SK-N-SH treated with all-trans-retinoic acid at 6 μM for 48 hours (cell line): ENCODE data around the gene BMP6.

Experiments used
- ATAC-seq: fragments of 200-7000 bp; cut with Tn5 transposase; 3 replicates; pipeline ENCODE4 v1.9.1; 2020; ENCODE audit warnings: mild to moderate bottlenecking, moderate library complexity
- ARNTL ChIP-seq: fragments of 450-650 bp; formaldehyde crosslinking; IDR thresholded peaks from 2 replicates; pipeline ENCODE4 v1.5.0; 2020; ENCODE audit warnings: low read depth, mild to moderate bottlenecking, moderate library complexity, borderline replicate concordance
- BACH2 ChIP-seq: fragments of 250-450 bp; sonication (Bioruptor Pico); IDR thresholded peaks from 2 replicates; pipeline ENCODE4 v1.9.0; 2021; ENCODE audit warnings: mild to moderate bottlenecking, borderline replicate concordance
- CSDC2 ChIP-seq: fragments of 250-450 bp; sonication (Bioruptor Pico); IDR thresholded peaks from 2 replicates; pipeline ENCODE4 v1.5.0; 2020; ENCODE audit warnings: mild to moderate bottlenecking, moderate library complexity
- ESRRG ChIP-seq: fragments of 250-450 bp; sonication (Bioruptor Pico); IDR thresholded peaks from 2 replicates; pipeline ENCODE4 v1.6.1; 2021; ENCODE audit warnings: mild to moderate bottlenecking
- GLIS3 ChIP-seq: fragments of 250-450 bp; sonication (Bioruptor Pico); IDR thresholded peaks from 2 replicates; pipeline ENCODE4 v1.5.0; 2020; ENCODE audit warnings: mild to moderate bottlenecking, moderate library complexity
- ISL1 ChIP-seq: fragments of 250-450 bp; sonication (Bioruptor Pico); IDR thresholded peaks from 2 replicates; pipeline ENCODE4 v2.1.2; 2022; ENCODE audit warnings: mild to moderate bottlenecking, moderate library complexity
- RARB ChIP-seq: fragments of 250-450 bp; sonication (Bioruptor Pico); IDR thresholded peaks from 2 replicates; pipeline ENCODE4 v1.8.0; 2021; ENCODE audit warnings: mild to moderate bottlenecking, moderate library complexity
- SNAI2 ChIP-seq: fragments of 250-450 bp; sonication (Bioruptor Pico); IDR thresholded peaks from 2 replicates; pipeline ENCODE4 v1.5.0; 2020; ENCODE audit warnings: mild to moderate bottlenecking, moderate library complexity
- TCF4 ChIP-seq: fragments of 250-450 bp; sonication (Bioruptor Pico); IDR thresholded peaks from 2 replicates; pipeline ENCODE4 v1.8.0; 2021; ENCODE audit warnings: mild to moderate bottlenecking, moderate library complexity, borderline replicate concordance
- ZFP30 ChIP-seq: fragments of 450-650 bp; formaldehyde crosslinking; IDR thresholded peaks from 2 replicates; pipeline ENCODE4 v1.5.0; 2022; ENCODE audit warnings: mild to moderate bottlenecking, moderate library complexity
- ZNF565 ChIP-seq: fragments of 450-650 bp; formaldehyde crosslinking; conservative IDR thresholded peaks from 2 replicates; pipeline ENCODE4 v1.5.0; 2020; ENCODE audit warnings: low read depth, mild to moderate bottlenecking, moderate library complexity
- ZNF70 ChIP-seq: fragments of 450-650 bp; formaldehyde crosslinking; IDR thresholded peaks from 2 replicates; pipeline ENCODE4 v1.5.0; 2020; ENCODE audit warnings: mild to moderate bottlenecking, moderate library complexity
- ZNF8 ChIP-seq: fragments of 450-650 bp; formaldehyde crosslinking; IDR thresholded peaks from 2 replicates; pipeline ENCODE4 v1.5.0; 2020; ENCODE audit warnings: mild to moderate bottlenecking, moderate library complexity
- TF ChIP-seq, protein P1 (sequence below): fragments of 250-450 bp; sonication (Bioruptor Pico); IDR thresholded peaks from 2 replicates; pipeline ENCODE4 v1.5.1; 2021; ENCODE audit warnings: mild to moderate bottlenecking, moderate library complexity
- TF ChIP-seq, protein P2 (sequence below): fragments of 250-450 bp; sonication (Bioruptor Pico); IDR thresholded peaks from 2 replicates; pipeline ENCODE4 v1.5.0; 2020; ENCODE audit warnings: mild to moderate bottlenecking, moderate library complexity
- TF ChIP-seq, protein P3 (sequence below): fragments of 250-450 bp; sonication (Bioruptor Pico); IDR thresholded peaks from 2 replicates; pipeline ENCODE4 v1.8.0; 2020; ENCODE audit warnings: mild to moderate bottlenecking, moderate library complexity, borderline replicate concordance
- TF ChIP-seq, protein P4 (sequence below): fragments of 250-450 bp; sonication (Bioruptor Pico); IDR thresholded peaks from 2 replicates; pipeline ENCODE4 v1.5.1; 2020; ENCODE audit warnings: low read depth, mild to moderate bottlenecking, moderate library complexity
- TF ChIP-seq, protein P5 (sequence below): fragments of 250-450 bp; sonication (Bioruptor Pico); IDR thresholded peaks from 2 replicates; pipeline ENCODE4 v1.8.0; 2021; ENCODE audit warnings: low read depth, mild to moderate bottlenecking, moderate library complexity, borderline replicate concordance

The BMP6 gene

DNA sequence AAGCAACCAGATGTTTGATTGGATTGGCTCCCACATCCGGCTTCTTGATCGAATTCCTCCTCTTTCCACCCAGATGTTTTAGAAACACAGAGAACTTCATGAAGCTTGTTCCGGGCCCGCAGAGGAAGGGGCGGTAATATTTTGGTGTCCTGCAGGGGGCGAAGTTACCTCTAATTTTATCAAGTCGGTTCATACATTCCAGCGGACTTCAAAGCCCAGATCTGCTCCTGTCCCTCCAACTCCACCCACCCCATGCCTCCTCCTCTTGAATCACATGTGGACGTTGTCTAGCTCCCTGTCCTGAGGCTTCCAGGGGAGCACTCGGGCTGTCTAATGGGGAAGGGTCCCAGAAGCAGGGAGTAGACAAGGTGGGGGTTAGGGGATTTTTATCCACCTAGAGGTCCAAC, 2.9 kb upstream of the BMP6 start:
- TF ChIP-seq ESRRG (CRISPR knock-in tag) (no peak), RARB (no peak), SNAI2 (CRISPR knock-in tag) (no peak), ARNTL (CRISPR knock-in tag) (no peak)
- peak; percentile 57 for ATAC-seq

DNA sequence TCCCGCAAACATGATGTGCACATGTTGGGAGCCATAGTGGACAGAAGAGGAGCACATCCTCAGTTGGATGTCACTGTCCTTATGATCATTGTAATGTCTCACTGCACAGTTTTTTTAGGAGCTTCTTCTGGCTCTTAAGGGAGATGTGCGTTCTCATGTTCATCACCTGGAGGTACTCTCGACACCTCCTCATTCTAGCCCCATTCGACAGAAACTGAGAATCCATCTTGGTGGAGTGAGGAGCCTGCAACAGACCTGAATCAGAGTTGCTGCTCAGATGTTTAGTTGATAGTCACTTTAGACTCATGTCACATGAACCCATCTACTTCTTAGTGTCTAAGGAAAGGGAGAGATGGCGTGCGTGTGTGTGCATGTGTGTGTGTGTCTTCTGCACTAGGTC, 2.3 kb upstream of the BMP6 start:
- no peak for ATAC-seq
- TF ChIP-seq, protein P1, sequence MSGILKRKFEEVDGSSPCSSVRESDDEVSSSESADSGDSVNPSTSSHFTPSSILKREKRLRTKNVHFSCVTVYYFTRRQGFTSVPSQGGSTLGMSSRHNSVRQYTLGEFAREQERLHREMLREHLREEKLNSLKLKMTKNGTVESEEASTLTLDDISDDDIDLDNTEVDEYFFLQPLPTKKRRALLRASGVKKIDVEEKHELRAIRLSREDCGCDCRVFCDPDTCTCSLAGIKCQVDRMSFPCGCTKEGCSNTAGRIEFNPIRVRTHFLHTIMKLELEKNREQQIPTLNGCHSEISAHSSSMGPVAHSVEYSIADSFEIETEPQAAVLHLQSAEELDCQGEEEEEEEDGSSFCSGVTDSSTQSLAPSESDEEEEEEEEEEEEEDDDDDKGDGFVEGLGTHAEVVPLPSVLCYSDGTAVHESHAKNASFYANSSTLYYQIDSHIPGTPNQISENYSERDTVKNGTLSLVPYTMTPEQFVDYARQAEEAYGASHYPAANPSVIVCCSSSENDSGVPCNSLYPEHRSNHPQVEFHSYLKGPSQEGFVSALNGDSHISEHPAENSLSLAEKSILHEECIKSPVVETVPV, result no peak
- TF ChIP-seq BACH2 (CRISPR knock-in tag) (no peak), ARNTL (CRISPR knock-in tag) (no peak), RARB (no peak), ISL1 (CRISPR knock-in tag) (no peak), GLIS3 (no peak), CSDC2 (CRISPR knock-in tag) (no peak), ZFP30 (CRISPR knock-in tag) (no peak), ZNF565 (CRISPR knock-in tag) (no peak)
- TF ChIP-seq, protein P2, sequence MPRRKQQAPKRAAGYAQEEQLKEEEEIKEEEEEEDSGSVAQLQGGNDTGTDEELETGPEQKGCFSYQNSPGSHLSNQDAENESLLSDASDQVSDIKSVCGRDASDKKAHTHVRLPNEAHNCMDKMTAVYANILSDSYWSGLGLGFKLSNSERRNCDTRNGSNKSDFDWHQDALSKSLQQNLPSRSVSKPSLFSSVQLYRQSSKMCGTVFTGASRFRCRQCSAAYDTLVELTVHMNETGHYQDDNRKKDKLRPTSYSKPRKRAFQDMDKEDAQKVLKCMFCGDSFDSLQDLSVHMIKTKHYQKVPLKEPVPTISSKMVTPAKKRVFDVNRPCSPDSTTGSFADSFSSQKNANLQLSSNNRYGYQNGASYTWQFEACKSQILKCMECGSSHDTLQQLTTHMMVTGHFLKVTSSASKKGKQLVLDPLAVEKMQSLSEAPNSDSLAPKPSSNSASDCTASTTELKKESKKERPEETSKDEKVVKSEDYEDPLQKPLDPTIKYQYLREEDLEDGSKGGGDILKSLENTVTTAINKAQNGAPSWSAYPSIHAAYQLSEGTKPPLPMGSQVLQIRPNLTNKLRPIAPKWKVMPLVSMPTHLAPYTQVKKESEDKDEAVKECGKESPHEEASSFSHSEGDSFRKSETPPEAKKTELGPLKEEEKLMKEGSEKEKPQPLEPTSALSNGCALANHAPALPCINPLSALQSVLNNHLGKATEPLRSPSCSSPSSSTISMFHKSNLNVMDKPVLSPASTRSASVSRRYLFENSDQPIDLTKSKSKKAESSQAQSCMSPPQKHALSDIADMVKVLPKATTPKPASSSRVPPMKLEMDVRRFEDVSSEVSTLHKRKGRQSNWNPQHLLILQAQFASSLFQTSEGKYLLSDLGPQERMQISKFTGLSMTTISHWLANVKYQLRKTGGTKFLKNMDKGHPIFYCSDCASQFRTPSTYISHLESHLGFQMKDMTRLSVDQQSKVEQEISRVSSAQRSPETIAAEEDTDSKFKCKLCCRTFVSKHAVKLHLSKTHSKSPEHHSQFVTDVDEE (CRISPR knock-in tag), result no peak
- TF ChIP-seq, all 23 proteins: peak for 0

DNA sequence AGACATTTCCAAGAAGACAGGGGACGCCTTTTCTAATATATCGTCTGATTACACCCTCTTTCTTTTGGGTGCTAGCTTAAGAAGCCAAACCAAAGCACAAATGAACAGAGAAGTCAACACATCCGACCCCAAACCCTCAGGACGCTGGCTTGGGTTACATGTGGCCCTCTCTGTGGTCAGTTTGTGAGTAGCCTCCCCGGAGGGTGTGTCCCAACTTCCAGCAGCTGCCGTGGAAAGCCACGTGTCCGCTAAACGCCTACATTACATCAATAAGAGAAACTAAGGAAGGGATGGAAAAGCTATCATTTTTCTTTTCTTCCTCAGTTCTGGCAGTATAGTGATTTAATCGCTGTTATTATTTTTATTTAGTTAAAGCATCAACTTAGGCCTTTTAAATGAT, 487 bp upstream of the BMP6 start:
- ATAC-seq, result no peak
- TF ChIP-seq, protein P3, sequence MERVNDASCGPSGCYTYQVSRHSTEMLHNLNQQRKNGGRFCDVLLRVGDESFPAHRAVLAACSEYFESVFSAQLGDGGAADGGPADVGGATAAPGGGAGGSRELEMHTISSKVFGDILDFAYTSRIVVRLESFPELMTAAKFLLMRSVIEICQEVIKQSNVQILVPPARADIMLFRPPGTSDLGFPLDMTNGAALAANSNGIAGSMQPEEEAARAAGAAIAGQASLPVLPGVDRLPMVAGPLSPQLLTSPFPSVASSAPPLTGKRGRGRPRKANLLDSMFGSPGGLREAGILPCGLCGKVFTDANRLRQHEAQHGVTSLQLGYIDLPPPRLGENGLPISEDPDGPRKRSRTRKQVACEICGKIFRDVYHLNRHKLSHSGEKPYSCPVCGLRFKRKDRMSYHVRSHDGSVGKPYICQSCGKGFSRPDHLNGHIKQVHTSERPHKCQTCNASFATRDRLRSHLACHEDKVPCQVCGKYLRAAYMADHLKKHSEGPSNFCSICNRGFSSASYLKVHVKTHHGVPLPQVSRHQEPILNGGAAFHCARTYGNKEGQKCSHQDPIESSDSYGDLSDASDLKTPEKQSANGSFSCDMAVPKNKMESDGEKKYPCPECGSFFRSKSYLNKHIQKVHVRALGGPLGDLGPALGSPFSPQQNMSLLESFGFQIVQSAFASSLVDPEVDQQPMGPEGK (CRISPR knock-in tag), result no peak
- TF ChIP-seq, protein P4, sequence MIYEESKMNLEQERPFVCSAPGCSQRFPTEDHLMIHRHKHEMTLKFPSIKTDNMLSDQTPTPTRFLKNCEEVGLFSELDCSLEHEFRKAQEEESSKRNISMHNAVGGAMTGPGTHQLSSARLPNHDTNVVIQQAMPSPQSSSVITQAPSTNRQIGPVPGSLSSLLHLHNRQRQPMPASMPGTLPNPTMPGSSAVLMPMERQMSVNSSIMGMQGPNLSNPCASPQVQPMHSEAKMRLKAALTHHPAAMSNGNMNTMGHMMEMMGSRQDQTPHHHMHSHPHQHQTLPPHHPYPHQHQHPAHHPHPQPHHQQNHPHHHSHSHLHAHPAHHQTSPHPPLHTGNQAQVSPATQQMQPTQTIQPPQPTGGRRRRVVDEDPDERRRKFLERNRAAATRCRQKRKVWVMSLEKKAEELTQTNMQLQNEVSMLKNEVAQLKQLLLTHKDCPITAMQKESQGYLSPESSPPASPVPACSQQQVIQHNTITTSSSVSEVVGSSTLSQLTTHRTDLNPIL (CRISPR knock-in tag), result no peak
- no peak for TF ChIP-seq ZNF70
- TF ChIP-seq ZNF8 (CRISPR knock-in tag), result no peak
- TF ChIP-seq, protein P5, sequence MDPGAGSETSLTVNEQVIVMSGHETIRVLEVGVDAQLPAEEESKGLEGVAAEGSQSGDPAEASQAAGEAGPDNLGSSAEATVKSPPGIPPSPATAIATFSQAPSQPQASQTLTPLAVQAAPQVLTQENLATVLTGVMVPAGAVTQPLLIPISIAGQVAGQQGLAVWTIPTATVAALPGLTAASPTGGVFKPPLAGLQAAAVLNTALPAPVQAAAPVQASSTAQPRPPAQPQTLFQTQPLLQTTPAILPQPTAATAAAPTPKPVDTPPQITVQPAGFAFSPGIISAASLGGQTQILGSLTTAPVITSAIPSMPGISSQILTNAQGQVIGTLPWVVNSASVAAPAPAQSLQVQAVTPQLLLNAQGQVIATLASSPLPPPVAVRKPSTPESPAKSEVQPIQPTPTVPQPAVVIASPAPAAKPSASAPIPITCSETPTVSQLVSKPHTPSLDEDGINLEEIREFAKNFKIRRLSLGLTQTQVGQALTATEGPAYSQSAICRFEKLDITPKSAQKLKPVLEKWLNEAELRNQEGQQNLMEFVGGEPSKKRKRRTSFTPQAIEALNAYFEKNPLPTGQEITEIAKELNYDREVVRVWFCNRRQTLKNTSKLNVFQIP (CRISPR knock-in tag), result no peak
- TF ChIP-seq TCF4, result no peak
- TF ChIP-seq, protein P1, result no peak
